HG02678 (cell line): ENCODE data around the gene BCAS3.

Experiments used
- ATAC-seq: cut with Tn5 transposase; IDR thresholded peaks from one replicate; pipeline ENCODE4 v1.9.1; 2021; ENCODE audit warnings: mild to moderate bottlenecking, moderate library complexity; ENCODE audit not compliant: unreplicated experiment

BCAS3 gene

DNA sequence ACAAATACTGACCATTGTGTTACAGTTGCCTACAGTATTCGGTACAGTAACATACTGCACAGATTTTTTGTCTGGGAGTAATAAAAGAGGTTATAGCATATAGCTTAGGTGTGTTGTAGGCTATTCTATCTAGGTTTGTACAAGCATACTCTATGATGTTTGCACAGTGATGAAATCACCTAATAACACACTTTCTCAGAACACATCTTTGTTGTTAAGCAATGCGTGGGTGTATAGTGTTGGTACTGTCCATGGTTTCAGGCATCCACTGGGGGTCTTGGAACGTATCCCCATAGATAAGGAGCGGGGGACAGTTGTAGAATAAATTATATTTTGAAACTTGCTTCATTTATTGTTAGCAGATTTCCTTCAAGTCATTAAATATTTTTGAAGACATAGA lies 428.7 kb downstream of the BCAS3 start:
- ATAC-seq = no peak

DNA sequence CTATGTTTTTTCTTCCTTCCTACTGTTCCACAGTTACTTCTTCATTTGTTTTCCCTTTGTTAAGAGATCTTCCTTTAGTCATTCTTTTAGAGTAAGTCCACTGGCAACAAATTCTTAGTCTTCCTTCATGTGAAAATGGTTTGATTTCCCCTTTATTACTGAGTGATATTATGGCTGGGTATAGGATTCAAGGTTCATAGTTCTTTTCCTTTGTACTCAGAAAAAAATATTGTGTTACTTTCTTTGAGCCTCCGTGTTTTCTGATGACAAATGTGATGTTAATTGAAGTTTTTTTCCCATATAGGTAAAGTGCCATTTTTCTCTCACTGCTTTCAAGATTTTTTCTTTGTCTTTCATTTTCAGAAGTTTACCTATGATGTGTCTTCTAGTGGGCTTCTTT lies 438.9 kb downstream of the BCAS3 start:
- no peak for ATAC-seq

DNA sequence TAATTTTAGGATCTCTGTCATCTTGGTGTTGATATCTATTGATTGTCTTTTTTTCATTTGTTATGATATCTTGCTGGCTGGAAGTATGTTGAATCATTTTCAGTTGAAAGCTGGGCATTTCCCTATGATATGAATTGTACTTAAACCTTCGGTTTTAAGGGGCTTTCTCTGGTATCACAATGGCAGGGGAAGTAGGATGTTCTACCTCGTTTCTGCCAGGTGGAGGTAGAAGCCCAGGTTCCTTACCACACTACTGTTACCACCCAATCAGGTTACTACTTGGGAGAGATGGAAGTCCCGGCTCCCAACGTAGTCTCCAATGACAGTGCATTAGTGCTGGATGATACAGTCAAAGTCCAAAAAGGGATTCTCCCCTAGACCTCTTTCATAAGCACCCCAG lies 440.3 kb downstream of the BCAS3 start:
- ATAC-seq = no peak

DNA sequence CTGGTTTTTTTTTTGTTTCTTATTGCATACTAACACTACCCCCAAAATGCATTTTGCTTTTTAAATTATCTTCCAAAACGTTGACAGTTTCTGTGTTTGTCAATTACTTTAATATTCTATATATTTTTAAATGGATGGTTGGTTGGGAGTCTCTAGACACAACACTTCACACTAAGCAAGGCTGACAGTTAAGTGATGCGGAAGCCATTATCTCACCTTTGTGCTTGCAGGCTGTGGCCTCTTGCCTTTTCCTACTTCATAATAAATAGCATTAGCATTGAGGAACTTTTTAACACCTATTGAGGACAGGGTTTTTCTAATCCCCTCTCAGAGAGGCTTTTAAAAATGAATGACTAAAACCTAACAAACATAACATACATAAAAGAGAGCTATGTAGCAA lies 441.2 kb downstream of the BCAS3 start:
- no peak for ATAC-seq

GRCh38 chr17:61122326-61122913 lies 444.8 kb downstream of the BCAS3 start:
- ATAC-seq = no peak

- ATAC-seq = no peak
Measured at GRCh38 chr17:61124562-61124961, 446.9 kb downstream of the BCAS3 start.

DNA sequence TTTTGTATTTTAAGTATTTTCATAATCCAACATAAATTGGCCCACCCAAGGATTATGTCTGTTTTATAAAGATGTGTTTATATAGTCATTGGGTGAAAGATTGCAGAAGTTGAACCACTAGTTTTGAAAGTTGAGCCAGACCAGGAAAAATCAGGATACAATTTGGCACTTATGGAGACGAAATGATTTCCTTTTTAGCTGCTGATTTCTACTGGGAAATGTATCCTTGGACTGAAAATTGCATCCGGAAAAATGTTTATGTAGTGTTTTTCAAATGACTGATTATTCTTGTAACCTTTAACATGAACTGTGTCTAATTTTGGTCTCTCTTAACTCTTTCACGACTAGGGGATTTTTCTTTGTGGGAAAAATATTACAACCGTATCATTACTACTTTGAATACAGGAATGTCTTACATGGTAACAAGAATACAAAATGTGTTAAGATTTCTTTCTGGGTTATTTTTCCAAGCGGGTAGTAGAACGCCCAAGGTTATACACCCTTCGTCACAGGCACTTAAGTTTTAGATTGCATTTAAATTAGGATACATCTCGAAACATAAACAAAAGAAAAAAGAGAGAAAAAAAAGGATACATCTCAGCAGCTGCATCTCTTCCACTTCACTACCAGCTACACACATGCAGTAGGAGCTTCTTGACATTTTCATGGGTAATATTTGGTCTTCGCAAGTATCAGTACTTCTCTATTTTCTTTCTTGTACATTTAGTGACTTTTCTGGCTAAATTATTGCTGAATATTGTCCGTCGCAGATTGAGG lies 449.0 kb downstream of the BCAS3 start:
- ATAC-seq = no peak

- ATAC-seq = no peak
Measured at GRCh38 chr17:61127960-61128359, 450.3 kb downstream of the BCAS3 start.

DNA sequence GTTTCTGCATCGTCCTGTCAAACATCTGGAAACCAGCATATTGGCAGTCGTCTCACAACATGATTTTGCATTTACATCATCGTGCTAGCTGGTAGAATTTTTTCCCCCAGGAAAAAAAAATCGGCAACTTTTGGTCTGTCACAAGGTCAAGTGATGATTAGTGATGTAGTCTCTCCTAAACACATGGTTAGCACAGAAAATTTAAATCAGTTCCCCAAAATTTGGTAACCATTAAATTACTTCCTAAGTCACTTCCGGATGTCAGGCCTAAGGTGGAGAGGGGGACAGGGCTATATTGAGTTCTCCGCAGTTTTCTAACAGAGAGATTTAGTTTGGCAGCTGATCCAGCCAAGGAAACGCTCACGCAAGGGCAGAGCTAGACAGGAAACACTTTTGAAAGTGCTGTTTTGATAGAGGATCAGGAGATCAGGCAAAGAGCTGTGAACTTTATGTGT lies 451.0 kb downstream of the BCAS3 start:
- no peak for ATAC-seq

DNA sequence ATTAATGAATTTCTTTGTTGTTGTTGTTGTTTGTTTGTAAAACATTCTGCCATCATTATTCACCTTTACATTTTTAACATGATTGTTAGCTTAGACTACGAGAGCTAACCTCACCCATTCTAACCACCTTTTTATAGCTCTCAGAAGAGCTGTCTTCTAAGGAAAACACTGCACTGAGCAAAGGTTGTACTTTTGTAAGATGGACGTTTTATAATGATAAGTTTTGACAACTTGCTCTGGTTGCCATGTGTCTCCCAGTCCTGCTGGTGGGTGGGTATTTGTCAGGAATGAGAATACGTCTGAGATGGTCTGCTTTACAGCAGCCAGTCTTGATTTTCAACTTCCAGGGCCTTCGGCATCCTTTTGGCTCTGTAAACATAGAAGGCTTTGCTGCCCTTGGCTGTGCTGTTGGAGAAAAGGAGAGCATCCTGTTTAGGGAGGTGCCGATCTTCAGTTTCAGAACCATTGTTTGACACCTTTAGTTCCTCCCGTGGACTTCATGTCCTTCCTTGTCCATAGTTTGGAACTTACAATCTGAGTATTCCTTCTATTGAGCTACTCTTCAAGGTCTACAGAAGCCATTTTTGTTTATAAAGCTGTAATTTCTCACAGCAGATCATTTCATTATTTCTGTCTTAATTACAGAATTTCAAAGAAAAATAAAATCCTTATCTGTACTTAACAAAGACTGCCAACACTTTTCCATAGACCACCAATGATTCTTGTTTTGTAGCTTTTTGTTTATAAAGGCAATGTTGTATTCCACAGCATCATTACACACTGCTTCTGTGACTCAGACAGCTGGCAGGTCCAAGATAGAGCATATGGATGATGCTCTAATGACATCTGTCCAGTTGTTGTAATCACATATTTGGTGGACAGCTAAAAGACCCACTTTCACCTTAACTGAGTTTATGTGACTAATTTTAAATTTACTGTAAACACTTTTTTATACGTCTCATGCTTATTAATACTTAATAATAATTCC lies 451.9 kb downstream of the BCAS3 start:
- ATAC-seq = no peak

- no peak for ATAC-seq
Measured at GRCh38 chr17:61130330-61130729, 452.7 kb downstream of the BCAS3 start.

DNA sequence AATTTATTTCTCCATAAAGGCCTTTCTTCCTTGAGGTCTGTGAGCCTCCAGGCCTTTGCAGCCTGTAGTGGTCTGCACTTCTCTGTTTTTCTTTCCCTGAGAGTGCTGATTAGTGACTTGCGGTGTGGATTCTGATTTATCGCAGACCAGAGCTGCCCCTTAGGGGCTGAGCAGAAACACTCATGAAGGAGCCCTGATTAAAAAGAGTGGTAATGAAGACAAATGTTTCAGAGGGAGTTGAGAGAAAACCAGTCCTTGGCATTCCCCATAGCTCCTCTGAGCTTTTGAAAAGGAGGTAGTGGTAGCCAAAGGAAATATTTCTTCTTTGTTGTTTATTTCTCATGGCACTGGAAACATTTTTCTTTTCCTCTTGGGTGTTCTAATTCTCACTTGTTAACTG lies 453.9 kb downstream of the BCAS3 start:
- ATAC-seq = no peak

- ATAC-seq = no peak
Measured at GRCh38 chr17:61132524-61132923, 454.9 kb downstream of the BCAS3 start.

DNA sequence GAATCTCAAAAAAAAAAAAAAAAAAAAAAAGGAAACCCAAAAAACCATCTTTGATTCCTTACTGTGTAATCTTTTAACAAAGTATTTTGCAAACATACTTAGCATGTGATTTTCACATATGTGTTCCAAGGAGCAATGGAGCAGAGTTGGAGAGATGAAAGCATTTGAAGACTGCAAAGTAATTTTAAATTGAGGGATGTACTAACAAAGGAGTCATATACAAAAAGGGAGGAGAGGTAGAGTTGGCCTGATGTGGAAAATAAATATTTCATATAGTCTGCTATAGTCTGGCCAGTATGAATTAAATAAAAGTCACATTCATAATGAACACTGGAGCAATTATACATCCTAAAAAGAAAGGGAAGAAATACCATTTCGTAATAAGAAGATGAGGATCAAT lies 456.2 kb downstream of the BCAS3 start:
- ATAC-seq = no peak

DNA sequence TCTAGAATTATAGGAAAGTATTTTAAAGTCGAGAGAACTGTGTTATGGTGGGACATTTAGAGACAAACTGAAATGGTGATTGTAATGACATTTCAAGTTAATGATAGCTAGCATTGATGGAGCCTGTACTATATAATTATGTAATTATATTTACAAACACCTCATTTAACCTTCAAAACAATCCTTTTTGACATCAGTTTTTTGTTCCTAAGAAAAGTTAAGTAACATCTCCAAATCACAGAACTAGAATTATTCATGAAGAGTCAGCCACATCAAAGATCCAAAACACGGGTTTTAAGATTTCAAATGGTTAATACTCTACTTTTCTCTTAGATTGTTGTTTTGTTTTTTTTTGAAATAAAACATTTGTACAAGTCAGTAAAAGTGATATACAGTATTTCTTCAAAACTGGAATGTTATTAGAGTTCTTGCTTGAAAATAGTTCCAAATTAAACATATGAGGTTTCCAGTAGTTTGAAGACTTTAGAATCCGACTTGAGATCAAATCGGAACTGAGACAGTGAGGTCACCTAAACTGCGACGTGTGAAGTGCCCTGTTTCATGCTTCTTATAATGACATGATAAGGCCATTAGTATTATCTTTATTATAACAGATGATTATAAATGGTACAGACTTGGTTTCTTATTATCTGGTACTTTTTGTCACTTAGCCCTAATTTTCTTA lies 457.0 kb downstream of the BCAS3 start:
- no peak for ATAC-seq

GRCh38 chr17:61135782-61136181 lies 458.1 kb downstream of the BCAS3 start:
- ATAC-seq = no peak

GRCh38 chr17:61136296-61136695 lies 458.6 kb downstream of the BCAS3 start:
- no peak for ATAC-seq

DNA sequence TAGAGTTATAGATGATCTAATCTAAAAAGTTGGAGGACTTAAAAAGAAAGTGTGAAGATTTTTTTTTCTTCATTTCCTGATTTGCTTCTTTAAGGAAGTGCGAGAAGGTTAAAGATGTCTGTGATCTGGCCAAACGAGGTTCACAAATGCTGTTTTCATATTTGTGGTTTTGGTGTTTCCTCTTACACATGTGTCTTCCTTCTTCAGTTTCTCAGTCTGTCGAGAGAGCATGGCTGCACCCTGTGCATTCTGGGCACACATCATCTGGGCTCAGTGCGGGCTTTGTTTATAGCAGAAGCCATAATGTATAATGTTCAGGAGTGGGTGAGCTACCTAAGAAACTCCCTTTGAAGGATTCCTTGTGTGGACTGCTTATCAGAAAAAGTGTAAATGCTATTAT lies 461.6 kb downstream of the BCAS3 start:
- ATAC-seq = peak; percentile 97

DNA sequence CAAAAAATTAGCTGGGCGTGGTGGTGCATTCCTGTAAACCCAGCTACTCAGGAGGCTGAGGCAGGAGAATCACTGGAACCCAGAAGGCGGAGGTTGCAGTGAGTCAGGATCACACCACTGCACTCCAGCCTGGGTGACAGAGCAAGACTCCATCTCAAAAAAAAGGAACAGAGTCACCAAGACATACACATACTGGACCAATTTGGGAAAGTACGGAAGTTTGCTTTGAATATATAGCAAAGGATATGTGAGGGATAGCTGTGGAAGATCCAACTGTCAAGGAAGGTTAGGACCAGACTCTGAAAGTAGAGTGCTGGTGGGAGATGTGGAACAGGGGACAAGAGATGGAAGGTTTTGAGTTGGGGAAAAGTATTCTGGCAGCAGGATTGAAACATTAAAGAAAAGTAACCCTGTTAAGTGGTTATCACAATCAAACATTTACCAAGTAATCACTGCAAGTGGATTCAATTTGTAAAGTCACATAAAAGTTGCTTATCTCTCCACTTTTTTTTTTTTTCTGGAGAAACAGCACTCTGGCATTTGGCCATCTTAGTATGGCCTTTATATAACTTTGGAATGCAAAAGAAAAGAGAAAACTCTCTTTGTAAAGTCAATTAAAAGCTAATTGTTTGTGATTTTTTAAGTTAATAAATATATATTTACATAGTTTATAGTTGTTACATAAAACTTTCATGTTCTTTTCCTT lies 462.6 kb downstream of the BCAS3 start:
- no peak for ATAC-seq

DNA sequence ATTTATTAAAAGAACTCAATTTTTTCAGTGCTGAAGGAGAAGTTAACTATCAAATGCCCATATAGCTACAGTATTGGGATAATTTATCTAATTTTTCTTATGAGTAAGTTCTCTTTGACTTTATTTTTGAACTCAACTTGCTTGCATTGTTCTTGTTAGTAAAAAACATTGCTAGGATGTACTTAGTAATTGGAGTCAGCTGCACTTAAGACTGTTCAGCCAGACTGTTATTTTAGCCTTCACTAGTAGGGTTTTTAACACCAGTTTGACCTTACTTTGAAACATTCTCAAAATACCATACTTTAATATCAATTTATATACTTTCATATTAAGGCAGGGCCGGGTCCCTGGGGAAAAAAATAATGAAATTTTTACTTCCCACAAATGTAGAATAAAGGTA lies 465.4 kb downstream of the BCAS3 start:
- ATAC-seq = no peak
